Activated T-cell treated with anti-CD3 and anti-CD28 coated beads for 1 hour (primary cell): ENCODE data around the gene TTC27.
"Not testable (repeated sequence)": the region's sequence is repeated elsewhere in the genome, so short reads cannot be mapped to it uniquely, and the experiment has no call there.

Experiments used
- DNase-seq: peaks from one replicate; pipeline ENCODE4 v3.0.0-alpha.2; 2020; ENCODE audit warnings: low read depth

TTC27 gene

GRCh38 chr2:32627814-32628579 lies at the start of gene TTC27:
Gene TTC27 (plus strand): TSS chr2:32628050. CDS start chr2:32628293, 243 bp downstream.
- peak; percentile 96 for DNase-seq

GRCh38 chr2:32591669-32592463 lies 36.0 kb upstream of the TTC27 start:
- no peak for DNase-seq

- DNase-seq: no peak
Measured at GRCh38 chr2:32594573-32594972, 33.3 kb upstream of the TTC27 start.

GRCh38 chr2:32611366-32611765 lies 16.5 kb upstream of the TTC27 start:
- no peak for DNase-seq

GRCh38 chr2:32611771-32612170 lies 16.1 kb upstream of the TTC27 start:
- no peak for DNase-seq

- no peak for DNase-seq
Measured at GRCh38 chr2:32614084-32614483, 13.8 kb upstream of the TTC27 start.

GRCh38 chr2:32617599-32618189 lies 10.2 kb upstream of the TTC27 start:
- DNase-seq: no peak

GRCh38 chr2:32622570-32623310 lies 5.1 kb upstream of the TTC27 start:
- DNase-seq: no peak

GRCh38 chr2:32623311-32623706 lies 4.5 kb upstream of the TTC27 start:
- no peak for DNase-seq

GRCh38 chr2:32624812-32625211 lies 3.0 kb upstream of the TTC27 start:
- DNase-seq: no peak

- DNase-seq: no peak
Measured at GRCh38 chr2:32626639-32627221, 1.1 kb upstream of the TTC27 start.

GRCh38 chr2:32627441-32627813 lies 423 bp upstream of the TTC27 start:
- DNase-seq: peak; percentile 7

GRCh38 chr2:32632089-32632488 lies 4.2 kb downstream of the TTC27 start:
- no peak for DNase-seq

- no peak for DNase-seq
Measured at GRCh38 chr2:32633040-32633439, 5.2 kb downstream of the TTC27 start.

GRCh38 chr2:32638548-32638947 lies 10.7 kb downstream of the TTC27 start:
- DNase-seq: not testable (repeated sequence)

- no peak for DNase-seq
Measured at GRCh38 chr2:32641180-32641579, 13.3 kb downstream of the TTC27 start.

- no peak for DNase-seq
Measured at GRCh38 chr2:32647180-32647651, 19.4 kb downstream of the TTC27 start.

GRCh38 chr2:32652555-32653209 lies 24.8 kb downstream of the TTC27 start:
- DNase-seq: no peak

GRCh38 chr2:32656069-32656468 lies 28.2 kb downstream of the TTC27 start:
- DNase-seq: no peak

- no peak for DNase-seq
Measured at GRCh38 chr2:32663864-32664263, 36.0 kb downstream of the TTC27 start.

- DNase-seq: no peak
Measured at GRCh38 chr2:32666704-32667103, 38.9 kb downstream of the TTC27 start.
